Thyroid gland (tissue), 4 donors: ENCODE data around the gene GCFC2. TPM values are rescaled to one million over a fixed set of nuclear protein-coding genes. Genes with fewer than 3 reads are reported as not detected.
A peak's percentile ranks its signal among the peaks of the same experiment; 100 is the strongest.
"Not testable (repeated sequence)": the region's sequence is repeated elsewhere in the genome, so short reads cannot be mapped to it uniquely, and the experiment has no call there.

Experiments
- DNase-seq, 2 donors: peaks; one replicate each; pipeline ENCODE4 v3.0.0-alpha.2; 2019
- H3K27ac ChIP-seq, 3 donors: fragments of 200-600 bp; sonication (generic); 1 replicate in 2 of 3; 2 replicates in 1 of 3; pipeline ENCODE4 v1.5.1; 2016 to 2019; ENCODE audit warnings: mild to moderate bottlenecking in 1 of 3, moderate library complexity in 1 of 3
- H3K27me3 ChIP-seq: fragments of 200-600 bp; sonication (generic); one replicate; pipeline ENCODE4 v1.5.1; 2019
- H3K36me3 ChIP-seq, 2 donors: fragments of 200-600 bp; sonication (generic); one replicate each; pipeline ENCODE4 v1.5.1; 2016 to 2019
- H3K4me1 ChIP-seq, 2 donors: fragments of 200-600 bp; sonication (generic); one replicate each; pipeline ENCODE4 v1.5.1; 2017 to 2019
- H3K4me3 ChIP-seq, 3 donors: fragments of 200-600 bp; sonication (generic); replicated peaks in 1 of 3; 1 replicate in 2 of 3; 2 replicates in 1 of 3; pipeline ENCODE4 v1.5.1; 2016; ENCODE audit warnings: mild to moderate bottlenecking in 1 of 3
- H3K9me3 ChIP-seq: fragments of 200-600 bp; sonication (generic); one replicate; pipeline ENCODE4 v1.5.1; 2017
- POLR2A ChIP-seq, 2 donors: fragments of 450-650 bp; IDR thresholded peaks; one replicate each; pipeline ENCODE4 v1.6.1; 2017; ENCODE audit warnings: antibody characterized with exemption in 2 of 2, mild to moderate bottlenecking in 2 of 2, moderate library complexity in 1 of 2
- WGBS, 2 donors: methylation state at CpG; one replicate each; pipeline ENCODE4 v1.1.5; 2017; 5-methylcytosine and 5-hydroxymethylcytosine counted together
- intact Hi-C: fragments of 100-400 bp; cut with DNase I; formaldehyde crosslinking; loops from one replicate; pipeline ENCODE4 v1.15.1; 2023
- total RNA-seq, 4 donors: library from RNA; depleted of rRNA; stranded (reverse); fragments of >200 nt; gene quantifications; one replicate each; pipeline ENCODE4 v1.2.3, GENCODE V29; 2016
- TF ChIP-seq, protein P1 (sequence below), 6 experiments: fragments of 200-600 bp in 3 of 6; fragments of 450-650 bp in 3 of 6; sonication (generic) in 3 of 6; IDR thresholded peaks; one replicate each; pipeline ENCODE4 v1.5.1; 2016 to 2019; ENCODE audit warnings: antibody characterized with exemption in 6 of 6, mild to moderate bottlenecking in 2 of 6, inconsistent platforms in 1 of 6, moderate library complexity in 1 of 6

Gene GCFC2
- total RNA-seq, 4 donors from 2014 or later: 38.2 to 47.8 (median 43.0) TPM

DNA sequence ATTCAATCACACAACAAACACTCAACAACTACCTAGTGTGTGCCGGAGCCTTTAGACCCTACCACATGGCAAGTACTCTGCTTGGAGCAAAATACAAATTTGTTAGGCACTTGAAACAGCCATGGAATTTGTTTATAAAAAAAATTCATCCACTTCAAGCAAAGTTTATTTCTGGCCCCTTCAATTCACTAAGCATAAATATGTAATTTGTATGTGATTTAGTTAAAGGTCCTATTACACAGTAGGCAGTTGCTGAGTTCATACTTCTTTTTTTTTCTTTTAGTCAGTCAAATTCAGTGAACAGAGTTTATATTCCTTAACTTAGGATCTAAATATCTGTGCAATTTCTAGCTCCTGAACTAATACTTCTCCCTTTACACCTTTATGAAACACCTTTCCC lies 22.5 kb downstream of the GCFC2 start:
- Histone ChIP-seq H3K4me3 (no peak overlapping the region), H3K27ac (no peak overlapping the region), H3K9me3 (no peaks in the 10 kb centered on the region), H3K36me3 (peaks cover 3 to 28% of the 10 kb centered on the region in 2 donors), H3K27me3 (no peaks in the 10 kb centered on the region), H3K4me1 (no peaks in the 10 kb centered on the region)
- no peak for DNase-seq
- TF ChIP-seq, protein P1, sequence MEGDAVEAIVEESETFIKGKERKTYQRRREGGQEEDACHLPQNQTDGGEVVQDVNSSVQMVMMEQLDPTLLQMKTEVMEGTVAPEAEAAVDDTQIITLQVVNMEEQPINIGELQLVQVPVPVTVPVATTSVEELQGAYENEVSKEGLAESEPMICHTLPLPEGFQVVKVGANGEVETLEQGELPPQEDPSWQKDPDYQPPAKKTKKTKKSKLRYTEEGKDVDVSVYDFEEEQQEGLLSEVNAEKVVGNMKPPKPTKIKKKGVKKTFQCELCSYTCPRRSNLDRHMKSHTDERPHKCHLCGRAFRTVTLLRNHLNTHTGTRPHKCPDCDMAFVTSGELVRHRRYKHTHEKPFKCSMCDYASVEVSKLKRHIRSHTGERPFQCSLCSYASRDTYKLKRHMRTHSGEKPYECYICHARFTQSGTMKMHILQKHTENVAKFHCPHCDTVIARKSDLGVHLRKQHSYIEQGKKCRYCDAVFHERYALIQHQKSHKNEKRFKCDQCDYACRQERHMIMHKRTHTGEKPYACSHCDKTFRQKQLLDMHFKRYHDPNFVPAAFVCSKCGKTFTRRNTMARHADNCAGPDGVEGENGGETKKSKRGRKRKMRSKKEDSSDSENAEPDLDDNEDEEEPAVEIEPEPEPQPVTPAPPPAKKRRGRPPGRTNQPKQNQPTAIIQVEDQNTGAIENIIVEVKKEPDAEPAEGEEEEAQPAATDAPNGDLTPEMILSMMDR (IDR thresholded peaks at IDR 0.05): no peak
- TF ChIP-seq POLR2A (IDR thresholded peaks at IDR 0.05): no peak
- WGBS, 2 donors: 96 to 97% methylated on average over 1 of the region's 1 CpG
- intact Hi-C loops: no loop called here

DNA sequence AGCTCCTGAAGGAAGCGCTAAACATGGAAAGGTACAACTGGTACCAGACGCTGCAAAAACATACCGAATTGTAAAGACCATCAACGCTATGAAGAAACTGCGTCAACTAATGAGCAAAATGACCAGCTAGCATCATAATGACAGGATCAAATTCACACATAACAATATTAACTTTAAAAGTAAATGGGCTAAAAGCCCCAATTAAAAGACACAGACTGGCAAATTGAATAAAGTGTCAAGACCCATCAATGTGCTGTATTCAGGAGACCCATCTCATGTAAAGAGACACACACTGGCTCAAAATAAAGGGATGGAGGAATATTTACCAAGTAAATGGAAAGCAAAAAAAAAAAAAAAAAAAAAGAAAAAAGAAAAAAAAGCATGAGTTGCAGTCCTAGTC lies 27.3 kb downstream of the GCFC2 start:
- DNase-seq, H3K4me1 ChIP-seq, H3K27me3 ChIP-seq, intact Hi-C loops, H3K9me3 ChIP-seq, H3K27ac ChIP-seq, H3K4me3 ChIP-seq: not testable (repeated sequence)
- peaks cover 3 to 17% of the 10 kb centered on the region in 2 donors for H3K36me3 ChIP-seq
- 92 to 97% methylated on average over 5 of the region's 5 CpGs for WGBS, 2 donors

- no peaks in the 10 kb centered on the region for H3K27me3 ChIP-seq
- peaks cover 0 to 9% of the 10 kb centered on the region in 2 donors for H3K36me3 ChIP-seq
- WGBS, 2 donors: 46 to 54% methylated on average over 1 of the region's 1 CpG
- H3K4me1 ChIP-seq: peaks cover 6 to 7% of the 10 kb centered on the region in 2 donors
- TF ChIP-seq POLR2A (IDR thresholded peaks at IDR 0.05): no peak
- TF ChIP-seq, protein P1 (IDR thresholded peaks at IDR 0.05): no peak
- peak overlapping the region in 1 of 3 donors; percentile 4 for H3K27ac ChIP-seq
- no peak overlapping the region for H3K4me3 ChIP-seq
- DNase-seq: no peak
- intact Hi-C loops: no loop called here
- H3K9me3 ChIP-seq: no peaks in the 10 kb centered on the region
Observed at GRCh38 chr2:75680402-75680801, 30.3 kb downstream of the GCFC2 start.

- DNase-seq: no peak
- peaks cover 0 to 9% of the 10 kb centered on the region in 2 donors for H3K36me3 ChIP-seq
- H3K9me3 ChIP-seq: no peaks in the 10 kb centered on the region
- intact Hi-C loops: no loop called here
- H3K27me3 ChIP-seq: no peaks in the 10 kb centered on the region
- H3K27ac ChIP-seq: peak overlapping the region in 1 of 3 donors; percentile 4
- H3K4me1 ChIP-seq: peaks cover 6 to 7% of the 10 kb centered on the region in 2 donors
- 83 to 84% methylated on average over 1 of the region's 1 CpG for WGBS, 2 donors
- TF ChIP-seq, protein P1 (IDR thresholded peaks at IDR 0.05): no peak
- TF ChIP-seq POLR2A (IDR thresholded peaks at IDR 0.05): no peak
- no peak overlapping the region for H3K4me3 ChIP-seq
Observed at GRCh38 chr2:75679556-75679955, 31.2 kb downstream of the GCFC2 start.

DNA sequence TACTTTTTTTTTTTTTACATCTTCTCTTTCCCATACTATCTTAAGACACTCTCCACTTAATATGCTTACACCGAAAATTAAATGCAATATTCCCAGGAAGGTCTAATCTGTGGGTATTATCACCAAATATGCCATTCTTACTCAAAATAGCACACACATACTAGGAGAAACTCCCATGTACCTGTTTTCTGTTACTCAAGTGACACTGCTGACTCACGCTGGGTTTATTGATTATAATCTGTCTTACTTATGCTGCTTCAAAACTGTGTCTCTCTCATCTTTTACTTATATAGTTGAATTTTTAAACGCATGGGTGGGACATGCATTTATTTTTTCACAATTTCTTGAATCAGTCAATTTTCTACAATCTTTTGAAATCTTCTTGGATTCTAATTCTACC lies 34.3 kb downstream of the GCFC2 start:
- Histone ChIP-seq H3K36me3 (peaks cover 0 to 4% of the 10 kb centered on the region in 2 donors), H3K27me3 (no peaks in the 10 kb centered on the region), H3K4me1 (peaks cover 6 to 7% of the 10 kb centered on the region in 2 donors), H3K4me3 (no peak overlapping the region), H3K9me3 (no peaks in the 10 kb centered on the region), H3K27ac (no peak overlapping the region)
- TF ChIP-seq, protein P1 (IDR thresholded peaks at IDR 0.05): no peak
- TF ChIP-seq POLR2A (IDR thresholded peaks at IDR 0.05): no peak
- 95% methylated on average over 3 of the region's 3 CpGs for WGBS, 2 donors
- no peak for DNase-seq
- intact Hi-C loops: no loop called here

- WGBS, 2 donors: 95 to 98% methylated on average over 3 of the region's 3 CpGs
- H3K27me3 ChIP-seq: no peaks in the 10 kb centered on the region
- H3K4me1 ChIP-seq: peaks cover 6 to 7% of the 10 kb centered on the region in 2 donors
- no peaks in the 10 kb centered on the region for H3K36me3 ChIP-seq
- H3K9me3 ChIP-seq: no peaks in the 10 kb centered on the region
- H3K4me3 ChIP-seq: no peak overlapping the region
- no peak for DNase-seq
- no peak overlapping the region for H3K27ac ChIP-seq
- intact Hi-C loops: no loop called here
- no peak for TF ChIP-seq POLR2A (IDR thresholded peaks at IDR 0.05)
- TF ChIP-seq, protein P1 (IDR thresholded peaks at IDR 0.05): no peak
Observed at GRCh38 chr2:75675908-75676307, 34.8 kb downstream of the GCFC2 start.

- H3K27me3 ChIP-seq, H3K36me3 ChIP-seq, intact Hi-C loops, H3K9me3 ChIP-seq, H3K4me3 ChIP-seq, H3K27ac ChIP-seq, H3K4me1 ChIP-seq: not testable (repeated sequence)
- DNase-seq: peak; percentile 18 to 48
- 85 to 87% methylated on average over 4 of the region's 4 CpGs for WGBS, 2 donors
Observed at GRCh38 chr2:75675423-75675822, 35.3 kb downstream of the GCFC2 start.
